RPMI8226 (cell line): Measurements from ENCODE around the gene PSENEN.
"Not testable (repeated sequence)": the region's sequence is repeated elsewhere in the genome, so short reads cannot be mapped to it uniquely, and the experiment has no call there.

Experiments used
- DNase-seq: peaks from one replicate; pipeline ENCODE4 v3.0.0-alpha.2; 2015

Gene PSENEN

GRCh38 chr19:35753634-35754369, 8.4 kb downstream of the PSENEN start:
- DNase-seq = no peak

GRCh38 chr19:35754370-35755130, 9.1 kb downstream of the PSENEN start:
- no peak for DNase-seq

- DNase-seq = no peak
These were observed 9.7 kb downstream of the PSENEN start for GRCh38 chr19:35755131-35755549.

GRCh38 chr19:35755550-35756376, 10.3 kb downstream of the PSENEN start:
- DNase-seq = no peak

GRCh38 chr19:35756377-35757230, 11.2 kb downstream of the PSENEN start, which contains the start of gene HSPB6:
HSPB6 (minus strand) TSS chr19:35757029; CDS start chr19:35757008, 21 bp downstream.
- DNase-seq = no peak

- DNase-seq = no peak
These were observed 11.8 kb downstream of the PSENEN start for GRCh38 chr19:35757231-35757748.

GRCh38 chr19:35757749-35758608, 12.5 kb downstream of the PSENEN start, which contains the start of gene PROSER3:
PROSER3 (plus strand) TSS chr19:35758176; CDS start chr19:35758216, 40 bp downstream.
- DNase-seq = peak; percentile 97

- DNase-seq = no peak
These were observed 14.2 kb downstream of the PSENEN start for GRCh38 chr19:35759697-35760096.

- no peak for DNase-seq
These were observed 15.4 kb downstream of the PSENEN start for GRCh38 chr19:35760711-35761349.

GRCh38 chr19:35764432-35765315, 19.2 kb downstream of the PSENEN start:
- no peak for DNase-seq

GRCh38 chr19:35766571-35767104, 21.2 kb downstream of the PSENEN start:
- no peak for DNase-seq

GRCh38 chr19:35767288-35768081, 22.0 kb downstream of the PSENEN start:
- DNase-seq = no peak

- DNase-seq = no peak
These were observed 22.6 kb downstream of the PSENEN start for GRCh38 chr19:35768082-35768421.

GRCh38 chr19:35772362-35772761, 26.9 kb downstream of the PSENEN start:
- DNase-seq = not testable (repeated sequence)

GRCh38 chr19:35773020-35773806, 27.8 kb downstream of the PSENEN start:
- DNase-seq = no peak

GRCh38 chr19:35774274-35775045, 29.0 kb downstream of the PSENEN start:
- no peak for DNase-seq

- DNase-seq = no peak
These were observed 29.5 kb downstream of the PSENEN start for GRCh38 chr19:35775046-35775297.
